HG02870 (cell line): Measurements from ENCODE around the gene TMEM181.
A peak's percentile ranks its signal among the peaks of the same experiment; 100 is the strongest.
"Not testable (repeated sequence)": the region's sequence is repeated elsewhere in the genome, so short reads cannot be mapped to it uniquely, and the experiment has no call there.

ENCODE experiments used
- ATAC-seq: cut with Tn5 transposase; IDR thresholded peaks from one replicate; pipeline ENCODE4 v1.9.1; 2021; ENCODE audit warnings: mild to moderate bottlenecking, moderate library complexity; ENCODE audit not compliant: unreplicated experiment

Gene TMEM181

GRCh38 chr6:158655569-158656450, 95.9 kb downstream of the TMEM181 start:
- ATAC-seq, result no peak

GRCh38 chr6:158656986-158657385, 97.1 kb downstream of the TMEM181 start:
- not testable (repeated sequence) for ATAC-seq

GRCh38 chr6:158660333-158660754, 100.5 kb downstream of the TMEM181 start:
- peak; percentile 69 for ATAC-seq

- ATAC-seq, result no peak
These were observed 101.3 kb downstream of the TMEM181 start for GRCh38 chr6:158661156-158661685.

- ATAC-seq, result no peak
These were observed 102.7 kb downstream of the TMEM181 start for GRCh38 chr6:158662607-158662953.

GRCh38 chr6:158662954-158663624, 103.2 kb downstream of the TMEM181 start:
- ATAC-seq, result no peak

GRCh38 chr6:158663625-158664165, 103.8 kb downstream of the TMEM181 start:
- ATAC-seq, result no peak

GRCh38 chr6:158665332-158665731, 105.4 kb downstream of the TMEM181 start:
- ATAC-seq, result no peak

- ATAC-seq, result peak; percentile 45
These were observed 106.9 kb downstream of the TMEM181 start for GRCh38 chr6:158666628-158667359.

GRCh38 chr6:158667360-158667981, 107.6 kb downstream of the TMEM181 start:
- peak; percentile 54 for ATAC-seq

GRCh38 chr6:158668707-158669103, 108.8 kb downstream of the TMEM181 start:
- ATAC-seq, result no peak

GRCh38 chr6:158669145-158670035, 109.5 kb downstream of the TMEM181 start:
- no peak for ATAC-seq

- ATAC-seq, result not testable (repeated sequence)
These were observed 112.2 kb downstream of the TMEM181 start for GRCh38 chr6:158672119-158672518.

- no peak for ATAC-seq
These were observed 112.8 kb downstream of the TMEM181 start for GRCh38 chr6:158672726-158673125.

- ATAC-seq, result no peak
These were observed 114.6 kb downstream of the TMEM181 start for GRCh38 chr6:158674342-158675131.

- not testable (repeated sequence) for ATAC-seq
These were observed 117.2 kb downstream of the TMEM181 start for GRCh38 chr6:158677094-158677493.

- ATAC-seq, result no peak
These were observed 118.2 kb downstream of the TMEM181 start for GRCh38 chr6:158677906-158678578.

GRCh38 chr6:158680015-158680414, 120.1 kb downstream of the TMEM181 start:
- ATAC-seq, result no peak
